Measurements from ENCODE around the gene AKR1C3.

Gene AKR1C3

DNA sequence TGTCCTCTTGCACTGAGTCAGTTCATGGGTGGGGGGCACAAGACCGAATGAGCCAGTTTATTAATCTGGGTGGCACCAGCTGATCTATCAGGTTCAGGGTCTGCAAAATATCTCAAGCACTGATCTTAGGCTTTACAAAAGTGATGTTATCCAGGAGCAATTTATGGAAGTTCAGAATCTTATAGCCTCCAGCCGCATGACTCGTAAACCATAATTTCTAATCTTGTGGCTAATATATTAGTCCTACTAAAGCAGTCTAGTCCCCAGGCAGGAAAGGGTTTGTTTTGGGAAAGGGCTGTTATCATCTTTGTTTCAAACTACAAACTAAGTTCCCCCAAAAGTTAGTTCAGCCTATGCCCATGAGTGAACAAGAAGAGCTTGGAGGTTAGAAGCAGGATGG is 56.9 kb downstream of the AKR1C3 start:
- no peak for DNase-seq (ENCODE audit: low read depth)
- TF ChIP-seq, protein P1, sequence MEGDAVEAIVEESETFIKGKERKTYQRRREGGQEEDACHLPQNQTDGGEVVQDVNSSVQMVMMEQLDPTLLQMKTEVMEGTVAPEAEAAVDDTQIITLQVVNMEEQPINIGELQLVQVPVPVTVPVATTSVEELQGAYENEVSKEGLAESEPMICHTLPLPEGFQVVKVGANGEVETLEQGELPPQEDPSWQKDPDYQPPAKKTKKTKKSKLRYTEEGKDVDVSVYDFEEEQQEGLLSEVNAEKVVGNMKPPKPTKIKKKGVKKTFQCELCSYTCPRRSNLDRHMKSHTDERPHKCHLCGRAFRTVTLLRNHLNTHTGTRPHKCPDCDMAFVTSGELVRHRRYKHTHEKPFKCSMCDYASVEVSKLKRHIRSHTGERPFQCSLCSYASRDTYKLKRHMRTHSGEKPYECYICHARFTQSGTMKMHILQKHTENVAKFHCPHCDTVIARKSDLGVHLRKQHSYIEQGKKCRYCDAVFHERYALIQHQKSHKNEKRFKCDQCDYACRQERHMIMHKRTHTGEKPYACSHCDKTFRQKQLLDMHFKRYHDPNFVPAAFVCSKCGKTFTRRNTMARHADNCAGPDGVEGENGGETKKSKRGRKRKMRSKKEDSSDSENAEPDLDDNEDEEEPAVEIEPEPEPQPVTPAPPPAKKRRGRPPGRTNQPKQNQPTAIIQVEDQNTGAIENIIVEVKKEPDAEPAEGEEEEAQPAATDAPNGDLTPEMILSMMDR (IDR thresholded peaks at IDR 0.05; ENCODE audit: control insufficient read depth, insufficient read depth, low read depth, low read length, missing control alignments) = no peak
- no peak overlapping the region for H3K4me3 ChIP-seq (ENCODE audit: control insufficient read depth, low read depth, low read length)

- H3K4me3 ChIP-seq (ENCODE audit: control insufficient read depth, low read depth, low read length) = no peak overlapping the region
- TF ChIP-seq, protein P1 (IDR thresholded peaks at IDR 0.05; ENCODE audit: control insufficient read depth, insufficient read depth, low read depth, low read length, missing control alignments) = no peak
- no peak for DNase-seq (ENCODE audit: low read depth)
Observed at GRCh38 chr10:5155951-5156350, 61.7 kb downstream of the AKR1C3 start.
